Endothelial cell of umbilical vein (primary cell): Measurements from ENCODE around the gene IKZF4.

Experiments
- CTCF ChIP-seq, 2 donors: IDR thresholded peaks; 1 replicate in 1 of 2; 2 replicates in 1 of 2; pipeline ENCODE4 v1.5.1; 2011; ENCODE audit warnings: low read length in 2 of 2, mild to moderate bottlenecking in 2 of 2, moderate library complexity in 2 of 2, control low read depth in 1 of 2, inconsistent platforms in 1 of 2, low read depth in 1 of 2; ENCODE audit not compliant: insufficient read depth in 1 of 2; ENCODE audit errors: extremely low read depth in 1 of 2
- FOS ChIP-seq: IDR thresholded peaks from 2 replicates; pipeline ENCODE4 v1.6.1; 2011; ENCODE audit warnings: mild to moderate bottlenecking, low read length, moderate library complexity, borderline replicate concordance; ENCODE audit not compliant: insufficient read depth
- JUN ChIP-seq: IDR thresholded peaks from 2 replicates; pipeline ENCODE4 v1.6.1; 2011; ENCODE audit warnings: borderline replicate concordance, low read depth; ENCODE audit not compliant: insufficient read length, insufficient read depth
- MAX ChIP-seq: IDR thresholded peaks from 2 replicates; pipeline ENCODE4 v1.6.1; 2011; ENCODE audit not compliant: insufficient read depth, insufficient read length
- MYC ChIP-seq: IDR thresholded peaks from one replicate; pipeline ENCODE4 v1.6.1; 2011; ENCODE audit warnings: mild to moderate bottlenecking, low read depth, low read length
- POLR2A ChIP-seq: IDR thresholded peaks from 2 replicates; pipeline ENCODE4 v1.6.1; 2012; ENCODE audit warnings: low read depth, mild to moderate bottlenecking, control low read depth, low read length
- POLR2AphosphoS5 ChIP-seq: IDR thresholded peaks from 2 replicates; pipeline ENCODE4 v1.6.1; 2012; ENCODE audit warnings: low read depth, mild to moderate bottlenecking, control low read depth, low read length, moderate library complexity; ENCODE audit not compliant: insufficient read depth

GRCh38 chr12:56086096-56086495, 65.3 kb downstream of the IKZF4 start:
- TF ChIP-seq CTCF (IDR thresholded peaks at IDR 0.05; ENCODE audit: extremely low read depth in 1 of 2, insufficient read depth in 1 of 2, low read depth in 1 of 2, low read length in 2 of 2) (no peak), POLR2A (no peak), POLR2AphosphoS5 (no peak), MAX (no peak), FOS (no peak), MYC (no peak), JUN (no peak)
